Activated CD4-positive, alpha-beta T cell treated with anti-CD3 and anti-CD28 coated beads for 24 hours (primary cell): ENCODE data around the gene FAM163A.
"Not testable (repeated sequence)": the region's sequence is repeated elsewhere in the genome, so short reads cannot be mapped to it uniquely, and the experiment has no call there.

ENCODE experiments used
- DNase-seq, 2 donors: peaks; one replicate each; pipeline ENCODE4 v3.0.0-alpha.2; 2020; ENCODE audit warnings: low read depth in 2 of 2

FAM163A gene

GRCh38 chr1:179853102-179853501, 110.0 kb downstream of the FAM163A start:
- DNase-seq: no peak

- DNase-seq: not testable (repeated sequence)
Observed at GRCh38 chr1:179855831-179856230, 112.7 kb downstream of the FAM163A start.

GRCh38 chr1:179856296-179856695, 113.2 kb downstream of the FAM163A start:
- DNase-seq: no peak

GRCh38 chr1:179857009-179857408, 113.9 kb downstream of the FAM163A start:
- no peak for DNase-seq

GRCh38 chr1:179860652-179861051, 117.6 kb downstream of the FAM163A start:
- DNase-seq: no peak

- DNase-seq: no peak
Observed at GRCh38 chr1:179865377-179865776, 122.3 kb downstream of the FAM163A start.
